ENCODE results near the gene DNAJB13.

DNAJB13 gene

DNA sequence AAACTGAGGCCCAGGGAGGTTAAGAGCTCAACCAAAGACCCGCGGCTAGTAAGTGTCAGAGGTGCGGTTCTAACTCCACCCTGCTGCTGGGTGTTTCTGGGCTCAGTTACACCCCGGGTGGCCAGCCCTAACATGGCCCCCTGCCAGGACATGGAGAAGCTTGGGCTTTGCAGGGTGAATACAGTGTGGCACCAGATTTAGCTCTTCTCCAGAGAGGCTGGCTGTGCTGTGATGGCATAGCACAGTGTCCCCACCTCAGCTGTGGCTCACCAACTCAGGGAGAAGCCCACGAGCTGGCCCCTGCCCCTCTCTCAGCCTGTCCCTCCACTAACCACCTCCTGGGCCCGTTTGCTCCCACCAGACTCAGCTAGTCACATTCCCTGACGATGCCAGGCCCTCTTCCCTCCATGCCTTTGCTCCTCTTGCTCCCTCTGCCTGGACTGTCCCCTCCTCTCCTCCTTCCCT, 51.0 kb downstream of the DNAJB13 start:
- no peak for DNase-seq

DNA sequence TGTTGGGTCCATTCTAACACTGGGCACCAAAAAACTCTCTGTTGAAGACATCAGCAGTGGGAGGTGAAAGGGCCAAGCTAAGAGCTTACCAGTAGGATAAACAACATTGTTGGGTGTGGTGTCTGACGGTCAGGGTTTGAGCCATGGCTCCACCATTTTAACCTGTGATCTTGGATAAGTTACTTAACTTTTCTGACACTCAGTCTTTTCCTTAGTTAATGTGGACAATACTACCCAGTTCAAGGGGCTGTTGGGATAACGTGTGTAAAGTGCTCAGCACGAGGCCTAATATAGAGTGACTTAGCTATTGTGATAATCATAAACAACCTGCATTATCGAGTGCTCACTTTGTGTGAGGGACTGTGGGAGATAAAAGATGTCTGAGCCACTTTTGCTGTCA, 52.0 kb downstream of the DNAJB13 start:
- no peak for DNase-seq

DNA sequence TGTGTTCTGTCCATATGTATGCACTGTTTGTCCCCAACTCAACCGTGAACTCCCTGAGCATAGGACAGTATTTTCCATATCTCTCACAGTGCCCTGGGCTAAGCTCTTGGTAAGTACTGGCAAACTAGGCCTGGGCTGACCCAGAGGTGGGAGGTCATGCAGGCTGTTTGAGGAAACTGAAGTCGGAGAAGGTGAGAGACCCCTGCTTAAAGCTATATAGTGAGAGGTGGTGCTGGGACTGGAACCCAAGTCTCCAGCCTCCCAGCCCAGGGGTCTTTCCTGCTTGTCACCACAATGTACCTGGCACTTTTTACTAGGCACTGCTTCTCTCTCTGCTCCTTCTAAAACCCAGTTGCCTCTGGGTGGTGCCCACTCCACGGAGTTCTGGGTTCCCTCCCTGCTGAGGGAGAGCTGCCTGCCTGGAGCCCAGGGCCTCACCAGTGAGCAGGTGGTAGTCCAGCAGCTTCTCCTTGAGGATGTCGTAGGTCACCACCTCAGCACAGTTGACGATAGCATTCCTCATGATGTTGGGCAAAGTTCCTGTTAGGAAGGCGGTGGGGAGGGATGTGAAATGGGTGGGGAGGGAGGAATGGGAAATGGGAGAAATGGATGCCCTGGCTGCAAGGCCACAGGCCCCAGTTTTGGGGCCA, 53.3 kb downstream of the DNAJB13 start:
- DNase-seq: no peak

DNA sequence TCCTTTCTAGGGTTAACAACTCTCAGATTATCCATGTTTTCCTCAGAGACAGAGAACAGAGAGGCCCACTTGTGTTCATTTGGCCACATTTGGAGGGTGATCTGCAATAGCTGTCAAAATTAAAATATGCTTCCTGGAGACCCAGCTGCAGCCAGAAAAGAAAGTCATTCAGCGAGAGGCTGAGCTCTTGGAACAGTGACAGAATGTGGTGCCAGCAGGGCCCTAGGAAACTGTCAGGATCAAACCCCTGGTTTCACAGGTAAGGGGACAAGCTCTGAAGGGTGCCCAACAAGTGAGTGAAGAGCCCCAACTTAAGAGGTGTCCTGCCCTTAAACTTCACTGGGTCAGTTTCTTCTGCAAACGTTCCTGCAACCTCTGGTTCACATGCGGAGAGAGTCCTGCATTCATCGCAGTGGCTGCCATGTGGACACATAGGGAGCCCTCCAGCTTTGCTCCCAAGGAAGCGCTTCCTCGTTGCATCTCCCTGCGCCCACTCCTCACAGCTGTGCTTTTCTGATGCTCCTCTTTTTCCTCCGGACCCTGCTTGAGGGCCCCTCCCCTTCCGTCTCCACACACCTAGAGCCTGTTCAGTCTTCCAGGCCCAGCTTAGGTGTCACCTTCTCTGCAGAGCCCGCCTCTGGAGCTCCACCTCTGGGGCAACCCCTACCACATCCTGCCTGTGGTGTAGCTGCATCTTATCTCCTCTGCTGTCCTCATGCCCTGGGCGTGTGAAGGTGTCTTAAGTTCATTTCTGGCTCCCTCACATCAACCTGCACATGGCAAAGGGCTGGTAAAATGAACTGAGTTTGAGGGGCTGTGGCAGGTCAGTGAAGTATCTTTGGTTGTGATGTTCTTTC, 54.2 kb downstream of the DNAJB13 start:
- DNase-seq: no peak

DNA sequence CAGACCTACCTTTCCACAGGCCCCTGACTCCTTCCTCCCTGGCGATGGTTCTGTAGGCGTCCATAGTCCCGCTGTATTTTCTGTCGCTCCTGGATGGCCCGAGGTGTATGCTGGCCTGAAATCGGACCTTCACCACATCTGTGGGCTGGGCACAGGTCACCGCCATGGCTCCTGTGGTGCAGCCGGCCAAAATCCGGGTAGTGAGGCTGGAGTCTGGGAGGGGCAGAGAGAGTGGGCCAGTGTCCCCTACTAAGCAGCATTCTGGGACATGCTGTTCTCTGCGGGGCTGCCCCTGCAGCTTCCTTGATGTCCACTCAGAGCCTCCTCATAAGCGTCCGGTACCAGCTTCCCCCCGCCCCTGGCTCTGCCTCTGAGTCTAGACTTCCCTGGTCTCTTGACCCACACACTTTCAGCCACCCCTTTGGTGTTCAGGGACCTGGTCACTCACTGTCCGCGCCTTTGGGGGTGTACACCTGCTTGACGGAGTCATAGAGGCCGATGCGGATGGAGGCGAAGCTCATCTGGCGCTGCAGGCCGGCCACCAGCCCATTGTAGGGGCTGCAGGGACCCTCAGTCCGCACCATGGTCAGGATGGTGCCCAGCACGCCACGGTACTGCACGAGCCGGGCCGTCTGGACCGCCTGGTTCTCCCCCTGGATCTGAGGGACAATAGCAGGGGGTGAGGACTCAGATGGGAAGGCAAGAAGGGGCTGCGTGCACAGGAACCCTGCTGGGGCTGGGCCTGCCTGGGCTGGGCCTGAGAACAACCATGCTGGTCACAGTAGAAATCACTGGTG, 55.1 kb downstream of the DNAJB13 start:
- no peak for DNase-seq

DNA sequence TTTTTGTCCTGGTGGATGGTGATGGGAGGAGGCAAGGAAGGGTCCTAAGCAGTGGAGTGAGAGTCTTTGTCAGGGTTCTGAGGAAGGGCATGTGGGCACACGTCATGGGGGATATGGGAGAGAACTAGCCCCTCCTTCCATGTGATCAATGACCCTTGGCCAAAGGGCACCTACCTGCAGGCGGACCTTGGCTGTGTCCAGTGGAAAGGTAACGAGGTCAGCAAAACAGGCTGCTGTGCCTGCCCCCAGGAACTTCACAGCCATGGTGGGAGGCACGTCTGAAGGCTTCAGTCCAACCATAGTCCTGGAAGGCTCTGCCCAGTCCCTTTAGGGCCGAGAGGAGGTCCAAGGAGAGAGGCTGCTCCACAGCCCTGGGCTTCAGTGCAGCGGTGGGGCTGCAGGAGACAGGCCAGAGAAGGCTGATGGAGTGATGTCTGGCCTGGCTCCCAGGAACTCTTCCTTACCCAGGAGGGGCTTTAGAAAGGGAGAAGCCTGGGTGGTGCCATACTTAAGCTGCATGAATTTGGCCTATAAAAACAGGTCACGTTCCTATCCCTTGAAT, 56.0 kb downstream of the DNAJB13 start:
- DNase-seq: no peak

DNA sequence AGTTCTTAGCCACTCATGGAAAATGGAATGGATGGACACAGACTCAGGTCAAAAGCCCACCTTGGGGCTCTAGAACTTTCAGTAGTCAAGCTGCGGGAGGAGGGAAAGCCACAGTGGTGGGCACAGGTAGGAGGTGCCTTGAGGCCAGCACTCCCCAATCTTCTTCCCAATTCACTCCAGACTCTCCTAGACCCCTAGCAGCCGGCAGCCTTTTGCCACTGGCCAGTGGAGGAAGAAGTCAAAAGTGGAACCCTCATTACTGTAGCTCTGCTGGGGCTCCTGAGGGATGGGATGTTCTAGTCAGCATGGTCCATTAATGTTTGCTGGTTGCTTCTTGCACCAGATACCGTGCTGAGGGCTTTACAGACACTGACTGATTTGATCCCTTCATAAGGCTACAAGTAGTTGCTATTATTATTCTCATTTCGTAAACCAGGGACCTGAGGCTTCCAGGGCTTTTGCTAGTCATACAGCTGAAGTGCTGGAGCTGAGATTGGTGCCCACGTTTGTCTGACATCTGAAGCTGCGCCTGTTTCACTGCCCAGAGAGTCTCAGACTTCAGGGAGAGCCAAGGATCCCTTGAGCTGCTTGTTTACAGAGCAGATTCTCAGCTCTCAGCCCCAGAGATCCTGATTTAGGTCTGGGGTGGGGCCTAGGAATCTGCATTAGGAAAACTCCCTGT, 57.0 kb downstream of the DNAJB13 start:
- no peak for DNase-seq

DNA sequence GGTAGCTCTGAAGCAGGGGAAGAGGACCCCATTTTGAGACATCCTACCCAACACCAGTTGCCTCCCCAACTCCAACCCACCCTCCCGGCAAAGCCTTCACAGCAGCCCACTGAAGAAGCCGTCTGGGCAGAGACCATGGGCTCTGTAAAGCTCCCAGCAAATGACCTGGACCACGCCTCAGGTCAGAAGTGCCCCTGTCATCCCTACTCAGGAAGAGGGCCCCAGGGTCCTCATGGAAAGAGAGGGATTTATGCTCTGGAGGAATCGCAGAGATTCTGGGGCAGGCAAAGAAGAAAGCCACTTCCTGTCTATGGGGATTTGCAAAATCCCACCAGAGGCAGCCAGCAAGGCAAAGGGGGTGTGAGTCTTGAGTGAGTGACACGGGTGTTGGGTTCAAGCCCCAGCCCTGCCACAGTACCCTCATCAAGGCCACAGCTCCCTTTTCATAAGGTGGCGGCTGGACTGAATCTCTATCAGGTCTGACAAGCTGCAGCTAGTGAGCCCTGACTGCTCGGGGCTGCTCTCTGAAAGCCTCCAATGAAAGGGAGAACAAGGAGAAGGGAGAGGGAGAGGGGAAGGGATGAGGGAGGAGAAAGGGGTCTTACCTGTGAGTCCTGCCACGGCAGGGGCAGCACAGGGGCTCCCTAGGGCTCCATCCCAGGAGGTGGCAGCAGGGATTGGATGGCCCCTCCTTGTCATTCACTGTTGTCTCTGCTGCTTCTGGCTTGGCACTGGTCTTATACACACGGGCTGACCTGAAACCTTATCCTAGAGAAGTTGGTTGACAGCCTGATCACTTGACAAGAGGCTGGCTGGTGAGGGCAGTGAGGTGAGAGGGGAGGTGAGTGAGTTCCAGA, 57.8 kb downstream of the DNAJB13 start, which contains the start of gene UCP3:
Gene UCP3 (minus strand): TSS at position 713 of the 857 bp plus-strand sequence. CDS start 2,043 bp downstream, outside the sequence.
- no peak for DNase-seq

DNA sequence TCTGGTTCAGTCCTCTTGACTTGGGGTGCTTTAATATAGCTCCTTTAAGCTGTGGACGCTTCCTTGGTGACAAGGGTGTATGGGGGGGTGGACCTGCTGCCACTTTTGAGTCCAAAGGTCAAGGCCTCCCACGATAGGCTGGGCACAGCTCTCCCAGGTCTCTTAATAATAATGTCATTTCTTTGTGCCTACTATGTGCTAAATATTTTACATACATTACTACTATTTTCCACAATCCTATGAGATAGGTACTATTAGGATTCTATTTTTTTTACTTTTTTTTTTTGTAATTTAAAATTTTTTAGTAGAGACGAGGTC, 58.4 kb downstream of the DNAJB13 start:
- DNase-seq: no peak

DNA sequence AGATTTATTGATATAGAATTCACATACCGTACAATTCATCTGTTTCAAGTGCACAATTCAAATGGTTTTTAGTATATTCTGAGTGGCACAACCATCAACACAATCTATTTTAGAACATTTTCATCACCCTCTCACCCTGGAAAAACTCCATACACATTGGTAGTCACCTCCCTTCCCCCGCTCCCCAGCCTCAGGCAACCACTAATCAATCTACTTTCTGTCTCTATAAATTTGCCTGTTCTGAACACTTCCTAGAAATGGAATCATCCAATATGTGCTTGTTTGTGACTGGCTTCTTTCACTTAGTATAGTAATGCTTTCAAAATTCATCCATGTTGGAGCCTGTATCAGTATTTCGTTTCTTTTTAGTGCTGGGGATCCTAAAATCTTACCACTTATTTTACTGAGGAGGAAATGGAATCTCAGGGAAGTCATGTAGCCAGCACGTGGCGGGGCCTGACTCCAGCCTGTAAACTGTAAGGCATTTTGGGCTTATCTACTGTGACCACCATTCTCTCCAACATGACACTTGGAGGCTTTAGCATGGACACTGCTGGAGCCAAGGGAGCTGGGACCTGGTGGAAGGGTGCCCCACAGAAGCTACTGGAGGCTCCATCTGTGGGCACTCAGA, 59.0 kb downstream of the DNAJB13 start:
- no peak for DNase-seq

DNA sequence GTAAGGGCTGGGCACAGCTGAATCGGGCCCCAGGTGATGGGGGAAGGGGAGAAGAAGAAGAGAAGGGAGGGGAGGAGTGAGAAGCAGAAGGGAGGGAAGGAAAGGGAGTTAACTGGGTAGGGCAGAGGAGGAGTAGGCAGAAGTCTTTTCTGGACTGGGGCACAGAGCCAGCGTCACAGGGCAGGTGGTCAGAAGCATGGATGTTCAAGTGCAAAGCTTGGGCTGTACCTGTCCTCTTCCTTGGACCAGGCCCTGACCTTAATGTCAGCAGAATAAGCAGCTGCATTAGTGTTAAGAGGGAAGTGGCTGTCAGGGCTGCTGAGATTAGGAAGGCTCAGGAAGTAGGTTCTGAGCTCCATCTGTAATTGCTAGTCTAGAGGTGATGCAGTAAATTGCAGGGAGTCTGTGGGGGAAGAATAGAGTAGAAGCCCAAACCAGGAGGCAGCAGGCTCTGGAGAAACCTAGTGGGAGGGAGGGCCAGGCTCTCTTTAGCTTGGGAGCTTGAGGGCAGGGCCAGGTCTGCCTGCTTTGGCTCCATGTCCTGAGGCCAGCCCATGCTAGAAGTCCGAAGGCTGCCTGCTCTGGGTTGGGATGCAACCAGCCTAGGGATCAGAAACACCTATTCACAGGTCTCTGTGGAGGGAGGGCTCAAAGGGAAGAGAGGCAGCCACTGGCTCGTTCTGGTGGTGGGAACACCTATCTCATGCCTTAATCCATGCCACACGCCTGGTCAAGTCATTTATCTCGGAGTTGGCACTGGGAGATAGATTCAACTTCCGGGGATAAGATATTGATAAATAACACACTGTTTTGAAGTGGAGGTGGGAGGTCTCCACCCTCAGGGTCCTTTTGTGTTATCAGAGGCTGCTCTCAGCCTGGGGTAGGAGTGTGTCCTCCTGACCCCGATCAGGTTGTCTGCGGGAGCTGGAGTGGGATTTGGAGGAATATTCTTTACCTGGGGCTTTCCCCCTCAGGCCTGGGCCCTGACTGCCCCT, 59.8 kb downstream of the DNAJB13 start:
- no peak for DNase-seq

DNA sequence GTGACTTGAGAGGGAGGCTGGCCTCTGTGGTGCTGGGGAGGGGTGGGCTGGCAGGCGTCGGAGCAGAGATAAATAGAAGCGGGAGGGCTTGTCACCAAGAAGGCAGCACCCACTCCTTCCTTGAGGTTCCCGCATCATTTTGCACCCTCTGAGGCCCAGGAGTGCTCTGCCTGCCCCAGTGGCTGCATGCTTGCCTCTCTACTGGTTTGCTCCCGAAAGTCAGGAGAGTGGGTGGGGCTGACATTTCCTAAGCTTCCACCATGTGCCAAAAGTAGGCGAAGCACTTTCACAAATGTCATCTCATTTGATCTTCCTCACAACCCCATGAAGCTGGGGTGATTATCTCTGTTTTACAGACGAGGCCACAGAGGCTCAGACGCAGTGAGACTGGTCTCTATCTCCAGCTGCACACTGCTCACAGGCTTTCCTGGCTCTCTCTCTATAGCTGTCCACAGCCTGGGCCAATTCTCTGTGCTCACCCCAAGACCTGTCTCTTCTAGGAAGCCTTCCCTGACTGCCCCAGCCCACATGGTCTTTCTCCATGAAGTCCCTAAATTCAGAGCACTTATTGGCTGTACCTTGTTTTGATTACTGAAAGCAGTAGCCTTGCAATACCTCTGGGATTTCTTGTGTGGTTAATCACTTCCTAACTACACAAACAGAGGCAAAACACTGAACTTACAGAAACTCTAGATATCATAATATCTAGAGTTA, 60.7 kb downstream of the DNAJB13 start:
- no peak for DNase-seq

DNA sequence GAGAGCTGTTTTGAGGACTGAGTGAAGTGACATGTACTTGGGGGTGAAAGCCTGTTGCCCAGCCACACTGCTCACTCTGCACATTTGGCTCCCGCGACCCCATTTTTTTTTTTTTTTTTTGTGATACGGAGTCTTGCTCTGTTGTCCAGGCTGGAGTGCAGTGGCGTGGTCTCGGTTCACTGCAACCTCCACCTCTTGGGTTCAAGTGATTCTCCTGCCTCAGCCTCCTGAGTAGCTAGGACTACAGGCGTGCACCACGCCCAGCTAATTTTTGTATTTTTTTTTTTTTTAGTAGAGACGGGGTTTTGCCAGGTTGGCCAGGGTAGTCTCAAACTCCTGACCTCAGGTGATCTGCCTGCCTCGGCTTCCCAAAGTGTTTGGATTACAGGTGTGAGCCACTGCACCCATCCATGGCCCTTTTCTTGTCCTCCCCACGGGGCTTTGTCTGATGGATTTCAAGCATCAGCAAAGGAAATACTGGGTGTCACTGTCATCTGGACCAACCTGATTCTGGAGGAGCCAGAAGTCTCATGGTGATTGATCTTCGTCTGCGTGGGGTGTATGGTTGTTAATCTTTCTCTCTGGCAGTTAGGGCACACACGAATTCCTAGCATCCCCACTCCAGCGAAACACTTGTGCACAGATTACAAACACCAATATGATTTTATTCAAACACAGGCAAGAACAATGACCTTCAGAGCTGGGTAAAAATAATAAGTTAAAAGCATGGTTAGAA, 61.4 kb downstream of the DNAJB13 start:
- DNase-seq: no peak

DNA sequence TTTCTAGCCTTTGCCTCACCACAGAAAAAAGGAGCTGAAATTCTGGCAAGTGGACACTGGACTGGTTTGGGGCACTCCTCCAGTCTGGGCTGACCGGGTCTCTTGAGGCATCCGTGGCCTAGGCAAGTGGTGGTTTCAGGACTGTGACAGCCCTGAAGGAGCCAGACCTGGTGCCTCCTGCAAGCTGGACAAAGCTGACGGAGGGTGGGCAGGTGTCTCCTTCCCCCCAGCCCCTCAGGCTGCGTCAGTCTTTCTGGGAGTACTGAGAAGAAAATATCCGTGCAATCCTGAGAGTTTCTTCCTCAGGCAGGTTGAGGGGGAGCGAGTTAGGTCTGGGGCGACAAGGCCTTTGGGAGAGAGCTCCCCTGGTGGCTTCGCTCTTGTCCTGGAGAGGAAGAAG, 62.3 kb downstream of the DNAJB13 start:
- no peak for DNase-seq

DNA sequence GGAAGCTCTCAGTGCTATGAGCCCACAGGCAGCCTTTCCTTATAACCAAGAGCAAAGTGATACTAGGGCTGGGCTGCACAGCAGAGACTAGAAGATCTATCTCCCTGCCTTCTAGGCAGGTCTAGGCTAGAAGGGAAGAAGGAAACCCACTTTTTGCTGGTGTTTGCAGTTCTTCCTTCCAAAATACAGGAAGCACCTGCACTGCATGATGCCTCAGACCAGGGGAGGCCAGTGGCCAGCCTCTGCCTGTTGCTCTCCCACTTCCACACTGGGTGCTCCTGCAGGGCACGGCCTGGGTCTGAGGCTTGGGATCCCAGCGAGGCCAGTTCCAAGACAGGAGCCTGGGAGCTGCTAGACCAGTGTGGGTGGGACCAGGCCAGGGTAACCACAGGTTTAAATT, 64.1 kb downstream of the DNAJB13 start:
- no peak for DNase-seq

DNA sequence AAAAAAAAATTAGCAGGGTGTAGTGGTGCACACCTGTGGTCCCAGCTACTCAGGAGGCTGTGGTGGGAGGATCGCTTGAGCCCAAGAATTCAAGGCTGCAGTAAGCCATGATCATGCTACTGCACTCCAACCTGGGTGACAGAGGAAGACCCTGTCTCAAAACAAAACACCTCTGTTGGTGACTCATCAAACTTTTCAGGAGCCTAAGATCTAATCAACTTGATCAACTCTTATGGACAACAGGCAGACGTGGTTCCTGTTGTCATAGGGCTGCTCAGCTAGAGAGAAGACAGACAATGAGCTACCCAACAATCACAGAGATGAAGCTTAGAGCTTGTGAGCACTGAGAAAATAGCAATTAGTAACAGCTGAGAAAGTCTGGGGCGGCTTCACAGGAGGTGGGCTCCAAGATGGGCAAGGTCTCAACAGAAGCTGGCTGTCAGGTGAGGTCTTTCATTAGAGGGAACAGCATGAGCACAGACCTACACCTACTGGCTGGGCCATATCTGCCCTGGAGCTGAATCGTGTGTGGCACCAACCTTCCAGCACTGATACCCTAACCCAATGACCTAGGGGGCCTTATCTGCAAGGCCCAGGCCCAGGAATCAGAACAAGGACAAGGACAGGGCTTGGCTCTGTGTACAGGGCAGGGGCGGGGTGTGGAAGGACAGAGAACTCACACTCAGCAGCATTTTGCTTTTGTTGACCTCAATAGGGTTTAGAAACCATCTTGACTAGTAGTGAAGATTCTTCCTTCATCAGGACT, 65.3 kb downstream of the DNAJB13 start:
- no peak for DNase-seq

DNA sequence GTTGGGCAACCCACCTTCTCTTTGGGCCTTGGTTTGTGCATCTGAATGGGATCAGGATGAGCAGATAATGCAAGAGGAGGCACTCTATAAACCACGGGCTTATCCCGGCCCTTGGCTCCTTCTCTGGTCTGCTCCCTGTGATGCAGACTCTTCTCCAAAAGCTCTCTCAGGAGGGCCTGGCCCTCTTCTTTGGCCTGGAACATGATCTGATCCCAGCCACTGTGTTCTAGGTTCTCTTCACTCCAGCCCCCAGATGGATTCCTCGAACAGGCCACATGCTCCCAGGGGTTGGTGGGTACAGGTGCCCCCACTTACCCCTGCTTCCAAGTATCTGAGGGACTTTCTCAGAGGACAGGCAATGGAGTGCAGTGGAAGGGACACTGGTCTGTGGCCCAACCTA, 66.8 kb downstream of the DNAJB13 start:
- DNase-seq: no peak

Data from NCI-H1105 treated with DMSO at 0.1 percent for 48 hours (cell line).